HEK293 (cell line): ENCODE data around the gene NEXN.

Experiments
- CTCF ChIA-PET: fragments of 350-600 bp; formaldehyde crosslinking; extraction: SDS; loops from one replicate; lab custom pipeline; 2021; ENCODE audit warnings: antibody characterized with exemption; lab: Yijun Ruan, JAX
- POLR2A ChIA-PET: fragments of 300-600 bp; formaldehyde crosslinking; extraction: SDS; loops from one replicate; lab custom pipeline; 2020; ENCODE audit warnings: antibody characterized with exemption, inconsistent platforms; lab: Yijun Ruan, JAX
- H3K27ac ChIP-seq: fragments of 200-500 bp; sonication (Bioruptor generic); 2 replicates; pipeline ENCODE4 v1.5.1; 2014; ENCODE audit warnings: low read depth, low read length, control low read depth, inconsistent platforms; ENCODE audit errors: extremely low read depth
- H3K36me3 ChIP-seq, 2 experiments: fragments of 200-500 bp in 1 of 2; sonication (Bioruptor generic) in 1 of 2; 1 replicate in 1 of 2; 2 replicates in 1 of 2; pipeline ENCODE4 v1.5.1; 2014 to 2017; ENCODE audit warnings: inconsistent platforms in 2 of 2, low read length in 2 of 2; ENCODE audit not compliant: control insufficient read depth in 2 of 2, insufficient read depth in 1 of 2
- H3K4me1 ChIP-seq: fragments of 200-500 bp; sonication (Bioruptor generic); 2 replicates; pipeline ENCODE4 v1.5.1; 2014; ENCODE audit warnings: mild to moderate bottlenecking, low read length, inconsistent platforms; ENCODE audit not compliant: control insufficient read depth, insufficient read depth
- H3K4me3 ChIP-seq: 2 replicates; pipeline ENCODE4 v1.5.1; 2011; ENCODE audit warnings: low read depth, mild to moderate bottlenecking, control low read depth, low read length, moderate library complexity
- H3K9me3 ChIP-seq: fragments of 200-500 bp; sonication (Bioruptor generic); 2 replicates; pipeline ENCODE4 v1.5.1; 2014; ENCODE audit warnings: low read depth, low read length, inconsistent platforms; ENCODE audit not compliant: control insufficient read depth, insufficient read depth
- CTCF ChIP-seq: fragments of 450-650 bp; formaldehyde crosslinking; IDR thresholded peaks from 2 replicates; pipeline ENCODE4 v1.5.1; 2016; ENCODE audit warnings: missing biosample characterization, missing genetic modification characterization
- FEZF1 ChIP-seq: fragments of 450-650 bp; formaldehyde crosslinking; IDR thresholded peaks from 2 replicates; pipeline ENCODE4 v1.5.1; 2016; ENCODE audit warnings: missing biosample characterization, missing genetic modification characterization
- KLF8 ChIP-seq: fragments of 450-650 bp; formaldehyde crosslinking; IDR thresholded peaks from 2 replicates; pipeline ENCODE4 v1.5.1; 2016; ENCODE audit warnings: missing biosample characterization, missing genetic modification characterization
- MZF1 ChIP-seq: fragments of 450-650 bp; formaldehyde crosslinking; IDR thresholded peaks from 2 replicates; pipeline ENCODE4 v1.5.1; 2017; ENCODE audit warnings: missing biosample characterization, missing genetic modification characterization, borderline replicate concordance
- OSR2 ChIP-seq: fragments of 450-650 bp; formaldehyde crosslinking; IDR thresholded peaks from 2 replicates; pipeline ENCODE4 v1.5.1; 2016; ENCODE audit warnings: missing biosample characterization, missing genetic modification characterization
- WT1 ChIP-seq: fragments of 450-650 bp; formaldehyde crosslinking; IDR thresholded peaks from 2 replicates; pipeline ENCODE4 v1.5.1; 2016; ENCODE audit warnings: missing biosample characterization, missing genetic modification characterization
- ZBTB26 ChIP-seq: fragments of 450-650 bp; formaldehyde crosslinking; optimal IDR thresholded peaks from 2 replicates; pipeline ENCODE3; 2016; ENCODE audit warnings: missing biosample characterization, mild to moderate bottlenecking, missing genetic modification characterization
- ZFP69B ChIP-seq: fragments of 450-650 bp; formaldehyde crosslinking; IDR thresholded peaks from 2 replicates; pipeline ENCODE4 v1.5.1; 2016; ENCODE audit warnings: missing biosample characterization, missing genetic modification characterization
- ZNF132 ChIP-seq: fragments of 450-650 bp; formaldehyde crosslinking; IDR thresholded peaks from 2 replicates; pipeline ENCODE4 v1.5.1; 2017; ENCODE audit warnings: missing biosample characterization, missing genetic modification characterization, borderline replicate concordance
- ZNF184 ChIP-seq: fragments of 450-650 bp; IDR thresholded peaks from 2 replicates; pipeline ENCODE4 v1.5.1; 2018; ENCODE audit warnings: missing biosample characterization, mild to moderate bottlenecking, missing genetic modification characterization
- ZNF24 ChIP-seq: fragments of 450-650 bp; formaldehyde crosslinking; IDR thresholded peaks from 2 replicates; pipeline ENCODE4 v1.5.1; 2016; ENCODE audit warnings: missing biosample characterization, missing genetic modification characterization
- ZNF341 ChIP-seq: fragments of 450-650 bp; formaldehyde crosslinking; IDR thresholded peaks from 2 replicates; pipeline ENCODE4; 2016; ENCODE audit warnings: low read depth, missing biosample characterization, missing genetic modification characterization
- ZNF48 ChIP-seq: fragments of 450-650 bp; formaldehyde crosslinking; IDR thresholded peaks from 2 replicates; pipeline ENCODE4 v1.5.1; 2016; ENCODE audit warnings: missing biosample characterization, missing genetic modification characterization
- ZNF514 ChIP-seq: fragments of 450-650 bp; formaldehyde crosslinking; IDR thresholded peaks from 2 replicates; pipeline ENCODE4 v1.5.1; 2016; ENCODE audit warnings: missing biosample characterization, missing genetic modification characterization
- ZNF530 ChIP-seq: fragments of 450-650 bp; formaldehyde crosslinking; IDR thresholded peaks from 2 replicates; pipeline ENCODE4 v1.5.1; 2016; ENCODE audit warnings: low read depth, missing biosample characterization, missing genetic modification characterization
- ZNF600 ChIP-seq: fragments of 450-650 bp; formaldehyde crosslinking; IDR thresholded peaks from 2 replicates; pipeline ENCODE4 v1.5.1; 2016; ENCODE audit warnings: missing biosample characterization, missing genetic modification characterization
- ZNF792 ChIP-seq: fragments of 450-650 bp; formaldehyde crosslinking; IDR thresholded peaks from 2 replicates; pipeline ENCODE4 v1.5.1; 2016; ENCODE audit warnings: missing biosample characterization, missing genetic modification characterization
- TF ChIP-seq, protein P1 (sequence below): fragments of 450-650 bp; formaldehyde crosslinking; IDR thresholded peaks from 2 replicates; pipeline ENCODE4 v1.5.1; 2016; ENCODE audit warnings: missing biosample characterization, missing genetic modification characterization, borderline replicate concordance
- TF ChIP-seq, protein P2 (sequence below): fragments of 450-650 bp; formaldehyde crosslinking; IDR thresholded peaks from 2 replicates; pipeline ENCODE4 v1.5.1; 2016; ENCODE audit warnings: missing biosample characterization, missing genetic modification characterization

The NEXN gene

GRCh38 chr1:77873461-77873860 is 15.0 kb upstream of the NEXN start (continued):
- TF ChIP-seq, protein P1, sequence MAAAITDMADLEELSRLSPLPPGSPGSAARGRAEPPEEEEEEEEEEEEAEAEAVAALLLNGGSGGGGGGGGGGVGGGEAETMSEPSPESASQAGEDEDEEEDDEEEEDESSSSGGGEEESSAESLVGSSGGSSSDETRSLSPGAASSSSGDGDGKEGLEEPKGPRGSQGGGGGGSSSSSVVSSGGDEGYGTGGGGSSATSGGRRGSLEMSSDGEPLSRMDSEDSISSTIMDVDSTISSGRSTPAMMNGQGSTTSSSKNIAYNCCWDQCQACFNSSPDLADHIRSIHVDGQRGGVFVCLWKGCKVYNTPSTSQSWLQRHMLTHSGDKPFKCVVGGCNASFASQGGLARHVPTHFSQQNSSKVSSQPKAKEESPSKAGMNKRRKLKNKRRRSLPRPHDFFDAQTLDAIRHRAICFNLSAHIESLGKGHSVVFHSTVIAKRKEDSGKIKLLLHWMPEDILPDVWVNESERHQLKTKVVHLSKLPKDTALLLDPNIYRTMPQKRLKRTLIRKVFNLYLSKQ (tag by site-specific recombination), result no peak
- TF ChIP-seq ZNF48 (tag by site-specific recombination) (no peak), KLF8 (tag by site-specific recombination) (no peak)

GRCh38 chr1:77874804-77875445 is 13.5 kb upstream of the NEXN start:
- no peak overlapping the region for H3K27ac ChIP-seq
- TF ChIP-seq ZNF514 (tag by site-specific recombination) (no peak), OSR2 (tag by site-specific recombination) (peak; percentile 59), FEZF1 (tag by site-specific recombination) (peak; percentile 8; the same call in 1 of the 2 replicates), ZNF530 (tag by site-specific recombination) (no peak)
- TF ChIP-seq, all 188 proteins: peak for 2
- ChIA-PET CTCF (interaction anchor here (0.6 kb wide), 1 partner anchor 457 kb away, joined by 4 read pairs; no protein-coding TSS in a partner anchor), POLR2A (interaction anchor here (0.7 to 1.2 kb wide), 2 partner anchors 9 to 13 kb away, joined by 3 to 5 read pairs; partner anchors contain the start of gene NEXN)
- Histone ChIP-seq H3K4me1 (no peaks in the 10 kb centered on the region), H3K4me3 (no peak overlapping the region), H3K36me3 (no peaks in the 10 kb centered on the region; a peak in 1 of 3 replicates), H3K9me3 (no peaks in the 10 kb centered on the region)

- H3K36me3 ChIP-seq, result no peaks in the 10 kb centered on the region; a peak in 1 of 3 replicates
Observed at GRCh38 chr1:77876884-77877283, 11.5 kb upstream of the NEXN start.

GRCh38 chr1:77881061-77881460 is 7.4 kb upstream of the NEXN start:
- H3K4me3 ChIP-seq, result no peak overlapping the region
- CTCF ChIA-PET, result no interaction called here
- no peaks in the 10 kb centered on the region for H3K4me1 ChIP-seq
- H3K36me3 ChIP-seq, result no peaks in the 10 kb centered on the region; a peak in 1 of 3 replicates
- POLR2A ChIA-PET, result no interaction called here
- no peak for TF ChIP-seq ZNF792 (tag by site-specific recombination)
- TF ChIP-seq ZNF132 (tag by site-specific recombination), result no peak
- TF ChIP-seq CTCF (tag by site-specific recombination), result no peak
- no peak overlapping the region for H3K27ac ChIP-seq
- no peaks in the 10 kb centered on the region for H3K9me3 ChIP-seq

More at GRCh38 chr1:77876884-77877283, 11.5 kb upstream of the NEXN start:
- ChIA-PET CTCF (interaction anchor here (0.6 kb wide), 1 partner anchor 343 kb away, joined by 6 read pairs; no protein-coding TSS in a partner anchor), POLR2A (no interaction called here)
- Histone ChIP-seq H3K27ac (no peak overlapping the region), H3K4me3 (no peak overlapping the region), H3K4me1 (no peaks in the 10 kb centered on the region), H3K9me3 (no peaks in the 10 kb centered on the region)
- no peak for TF ChIP-seq ZNF341 (tag by site-specific recombination)
- TF ChIP-seq ZNF600 (tag by site-specific recombination), result no peak

DNA sequence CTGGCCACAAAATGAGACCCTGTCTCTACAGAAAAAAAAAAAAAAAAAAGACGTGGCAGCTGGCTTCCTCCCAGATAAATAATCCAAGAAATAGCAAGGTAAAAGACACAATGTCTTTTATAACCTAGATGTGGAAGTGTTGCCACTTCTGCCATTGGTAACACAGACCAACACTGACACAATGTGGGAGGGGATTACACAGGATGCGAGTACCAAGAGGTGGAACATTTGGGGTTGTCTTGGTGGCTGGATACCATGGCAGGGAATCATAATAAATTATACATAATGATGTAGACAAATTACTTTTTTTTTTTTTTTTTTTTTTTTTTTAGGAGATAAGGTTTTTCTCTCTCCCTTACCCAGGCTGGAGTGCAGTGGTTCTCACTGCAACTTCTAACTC is 6.0 kb upstream of the NEXN start:
- POLR2A ChIA-PET, result interaction anchor here (0.6 kb wide), 1 partner anchor 117 kb away, joined by 4 read pairs; no protein-coding TSS in a partner anchor
- CTCF ChIA-PET, result interaction anchor here (0.6 kb wide), 1 partner anchor 677 kb away, joined by 3 read pairs; no protein-coding TSS in a partner anchor
- Histone ChIP-seq H3K4me1 (no peaks in the 10 kb centered on the region), H3K36me3 (no peaks in the 10 kb centered on the region; a peak in 1 of 3 replicates), H3K4me3 (no peak overlapping the region), H3K9me3 (no peaks in the 10 kb centered on the region), H3K27ac (no peak overlapping the region)
- TF ChIP-seq ZNF184 (tag by site-specific recombination), result no peak
- TF ChIP-seq ZNF24 (tag by site-specific recombination), result no peak
- TF ChIP-seq, protein P2, sequence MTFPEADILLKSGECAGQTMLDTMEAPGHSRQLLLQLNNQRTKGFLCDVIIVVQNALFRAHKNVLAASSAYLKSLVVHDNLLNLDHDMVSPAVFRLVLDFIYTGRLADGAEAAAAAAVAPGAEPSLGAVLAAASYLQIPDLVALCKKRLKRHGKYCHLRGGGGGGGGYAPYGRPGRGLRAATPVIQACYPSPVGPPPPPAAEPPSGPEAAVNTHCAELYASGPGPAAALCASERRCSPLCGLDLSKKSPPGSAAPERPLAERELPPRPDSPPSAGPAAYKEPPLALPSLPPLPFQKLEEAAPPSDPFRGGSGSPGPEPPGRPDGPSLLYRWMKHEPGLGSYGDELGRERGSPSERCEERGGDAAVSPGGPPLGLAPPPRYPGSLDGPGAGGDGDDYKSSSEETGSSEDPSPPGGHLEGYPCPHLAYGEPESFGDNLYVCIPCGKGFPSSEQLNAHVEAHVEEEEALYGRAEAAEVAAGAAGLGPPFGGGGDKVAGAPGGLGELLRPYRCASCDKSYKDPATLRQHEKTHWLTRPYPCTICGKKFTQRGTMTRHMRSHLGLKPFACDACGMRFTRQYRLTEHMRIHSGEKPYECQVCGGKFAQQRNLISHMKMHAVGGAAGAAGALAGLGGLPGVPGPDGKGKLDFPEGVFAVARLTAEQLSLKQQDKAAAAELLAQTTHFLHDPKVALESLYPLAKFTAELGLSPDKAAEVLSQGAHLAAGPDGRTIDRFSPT (tag by site-specific recombination), result no peak
- TF ChIP-seq ZFP69B (tag by site-specific recombination), result no peak
- no peak for TF ChIP-seq MZF1 (tag by site-specific recombination)
- TF ChIP-seq WT1, result no peak
- TF ChIP-seq ZBTB26, result no peak
